ENCODE results near the gene ICA1.
"Not testable (repeated sequence)": the region's sequence is repeated elsewhere in the genome, so short reads cannot be mapped to it uniquely, and the experiment has no call there.

ICA1 gene

DNA sequence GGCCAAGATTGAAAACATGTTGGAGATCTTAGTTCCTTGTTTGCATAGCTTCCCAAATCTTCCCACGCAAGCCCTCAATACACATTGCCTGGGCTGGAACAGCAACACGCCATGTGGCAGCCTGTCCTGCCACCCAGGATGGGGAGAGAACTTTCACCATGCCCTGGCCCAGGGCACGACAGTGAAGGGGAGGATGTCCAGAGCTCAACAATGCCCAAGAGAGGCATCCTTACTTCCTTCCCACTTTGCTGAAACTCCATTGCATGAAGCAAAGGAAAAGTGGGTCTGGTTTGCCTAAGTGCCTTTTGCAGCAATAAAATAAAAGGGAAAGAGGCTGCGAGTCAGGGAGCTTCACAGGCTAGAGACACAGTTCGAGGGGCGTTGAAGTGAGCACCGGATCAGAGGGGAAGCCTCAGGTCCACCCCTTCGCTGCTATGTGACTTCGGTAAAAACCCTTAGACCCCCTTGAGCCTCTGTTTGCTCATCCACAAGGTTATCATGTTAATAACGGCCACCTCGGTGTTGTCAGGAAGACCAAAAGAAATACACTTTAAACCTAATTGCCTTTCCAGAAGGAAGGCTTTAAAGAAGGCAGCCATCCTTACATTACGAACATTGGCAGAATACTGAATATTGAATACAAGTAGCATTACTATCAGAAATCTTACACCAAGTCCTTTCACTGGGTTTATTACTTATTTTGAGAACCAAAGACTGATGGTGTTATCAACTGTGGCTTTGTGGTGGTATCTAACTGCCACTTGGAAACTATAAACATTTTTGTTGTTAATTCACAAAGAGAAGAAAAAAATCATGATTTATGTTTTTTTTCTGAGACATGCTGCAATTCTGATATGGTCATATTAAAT is 133.3 kb downstream of the ICA1 start:
- no peak for DNase-seq

GRCh38 chr7:8126601-8127167 is 135.3 kb downstream of the ICA1 start:
- DNase-seq: no peak

GRCh38 chr7:8125680-8126444 is 136.1 kb downstream of the ICA1 start:
- DNase-seq: no peak

DNA sequence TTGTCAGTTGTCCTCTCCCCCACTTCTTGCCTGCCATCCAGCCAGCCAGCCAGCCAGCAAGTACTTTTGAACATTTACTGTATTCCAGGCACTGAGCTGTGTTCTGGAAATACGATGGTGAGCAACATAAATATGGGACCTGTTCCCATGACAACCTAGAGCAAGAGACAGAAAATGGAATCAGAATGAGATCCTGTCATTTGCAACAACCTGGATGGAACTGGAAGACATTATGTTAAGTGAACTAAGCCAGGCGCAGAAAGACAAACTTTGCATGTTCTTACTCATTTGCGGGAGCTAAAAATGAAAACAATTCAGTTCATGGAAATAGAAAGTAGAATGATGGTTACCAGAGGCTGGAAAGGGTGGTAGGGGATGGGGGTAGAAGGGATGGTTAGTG is 140.7 kb downstream of the ICA1 start:
- no peak for DNase-seq

DNA sequence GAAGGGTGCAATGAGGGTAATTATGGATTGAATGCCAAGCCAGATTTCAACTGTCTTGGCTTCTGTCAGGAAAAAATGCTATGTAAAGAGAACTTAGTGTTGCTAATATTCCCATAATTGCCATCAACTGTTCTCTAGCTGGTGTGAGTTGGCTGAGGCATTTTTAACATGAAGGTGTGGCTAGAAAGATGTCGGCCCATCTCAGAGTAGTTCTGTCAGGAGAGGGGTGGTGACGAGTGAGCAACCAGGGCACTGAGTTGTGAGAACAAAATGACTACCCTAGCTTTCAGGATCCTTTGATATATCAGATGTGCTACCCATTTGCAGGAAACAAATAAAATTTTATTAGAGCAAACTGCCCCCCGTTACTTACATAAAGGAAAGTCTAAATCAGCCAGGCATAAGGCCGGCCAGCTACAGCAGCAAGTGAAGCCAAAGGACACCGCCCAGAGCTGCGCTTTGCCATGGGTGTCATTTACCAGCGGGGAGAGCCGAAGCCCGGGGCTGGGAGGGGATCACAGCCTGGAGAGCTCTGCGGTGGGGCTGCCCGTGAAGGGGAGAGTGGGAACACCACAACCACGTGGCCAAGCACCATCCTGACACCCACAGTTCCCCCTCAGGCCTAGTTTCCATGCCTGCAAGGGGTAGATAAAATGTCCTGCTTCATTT is 141.4 kb downstream of the ICA1 start:
- DNase-seq: no peak

GRCh38 chr7:8119262-8119661 is 142.7 kb downstream of the ICA1 start:
- no peak for DNase-seq

DNA sequence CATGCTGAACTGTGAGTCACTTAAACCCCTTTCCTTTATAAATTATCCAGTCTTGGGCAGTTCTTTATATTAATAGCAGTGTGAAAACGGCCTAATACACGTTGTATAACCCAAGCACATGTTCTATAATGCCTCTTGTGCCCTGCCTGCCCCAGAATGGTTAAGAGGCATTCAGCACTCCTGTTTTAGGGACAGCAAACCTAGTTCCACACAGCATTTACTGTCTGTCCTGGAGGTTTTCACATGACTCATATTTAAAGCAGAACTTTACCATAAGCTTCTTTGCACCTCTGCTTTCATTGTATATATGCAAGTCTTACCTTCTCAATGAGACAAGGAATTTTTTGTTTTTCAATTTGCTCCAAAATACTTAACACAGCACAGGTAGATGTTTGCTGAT is 144.8 kb downstream of the ICA1 start:
- DNase-seq: no peak

DNA sequence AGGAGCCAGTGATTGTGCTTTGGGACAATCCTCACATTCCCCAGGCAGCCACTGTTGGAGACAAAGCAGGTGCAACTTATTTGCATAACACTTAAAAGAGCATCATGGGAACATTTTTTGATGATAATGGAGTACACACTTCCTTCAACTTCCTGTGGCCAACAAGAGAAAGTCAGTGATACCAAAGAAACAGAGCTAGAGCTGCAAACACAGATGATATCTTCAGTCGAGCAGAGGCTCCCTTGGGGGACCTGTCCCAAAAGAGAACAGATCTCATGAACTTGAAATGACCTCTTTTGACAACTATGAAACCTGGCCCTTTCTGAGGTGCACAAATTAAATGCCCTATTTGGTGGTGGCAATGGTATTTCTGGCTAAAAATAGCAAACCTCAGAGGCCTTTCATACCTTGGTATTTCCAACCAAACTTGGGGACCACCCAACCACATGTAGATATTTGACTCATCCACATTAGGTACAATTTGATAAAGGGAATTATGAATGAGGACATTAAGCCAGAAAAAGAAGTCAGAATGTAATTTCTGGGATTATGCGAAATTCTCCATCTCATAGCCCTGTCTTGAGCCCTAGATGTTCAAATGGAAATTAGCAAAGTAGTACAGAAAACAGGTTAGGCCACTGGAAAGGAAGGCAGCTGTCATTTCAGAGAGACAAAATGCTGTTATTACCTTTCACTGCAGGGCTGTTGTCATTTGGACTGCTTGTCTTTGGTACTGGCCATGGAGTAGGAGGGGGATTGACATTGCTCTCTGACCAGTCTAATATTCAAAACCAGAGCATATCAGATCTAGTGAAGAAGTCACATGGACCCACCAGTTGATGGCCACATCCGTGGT is 146.2 kb downstream of the ICA1 start:
- no peak for DNase-seq

GRCh38 chr7:8114175-8114574 is 147.8 kb downstream of the ICA1 start:
- DNase-seq: no peak

GRCh38 chr7:8113184-8113583 is 148.8 kb downstream of the ICA1 start:
- no peak for DNase-seq

DNA sequence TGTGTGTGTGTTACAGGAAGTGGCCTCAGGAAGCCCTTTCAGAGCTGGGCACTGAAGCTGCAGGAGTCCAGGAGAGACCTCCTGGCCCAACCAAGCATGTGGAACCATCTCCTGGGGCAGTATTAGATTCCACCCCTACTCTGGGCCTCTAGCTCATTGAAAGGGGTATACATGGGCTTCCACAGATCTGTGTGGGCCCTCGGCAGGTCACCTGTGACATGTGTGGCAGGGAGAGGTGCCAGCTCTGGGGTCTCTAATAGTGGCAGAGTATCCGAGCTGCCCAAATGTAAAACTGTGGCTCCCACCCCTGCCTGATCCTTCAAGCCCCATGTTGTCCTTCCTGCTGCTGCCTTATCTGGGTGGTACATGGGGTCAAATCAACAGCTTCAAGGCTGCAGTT is 149.3 kb downstream of the ICA1 start:
- no peak for DNase-seq

DNA sequence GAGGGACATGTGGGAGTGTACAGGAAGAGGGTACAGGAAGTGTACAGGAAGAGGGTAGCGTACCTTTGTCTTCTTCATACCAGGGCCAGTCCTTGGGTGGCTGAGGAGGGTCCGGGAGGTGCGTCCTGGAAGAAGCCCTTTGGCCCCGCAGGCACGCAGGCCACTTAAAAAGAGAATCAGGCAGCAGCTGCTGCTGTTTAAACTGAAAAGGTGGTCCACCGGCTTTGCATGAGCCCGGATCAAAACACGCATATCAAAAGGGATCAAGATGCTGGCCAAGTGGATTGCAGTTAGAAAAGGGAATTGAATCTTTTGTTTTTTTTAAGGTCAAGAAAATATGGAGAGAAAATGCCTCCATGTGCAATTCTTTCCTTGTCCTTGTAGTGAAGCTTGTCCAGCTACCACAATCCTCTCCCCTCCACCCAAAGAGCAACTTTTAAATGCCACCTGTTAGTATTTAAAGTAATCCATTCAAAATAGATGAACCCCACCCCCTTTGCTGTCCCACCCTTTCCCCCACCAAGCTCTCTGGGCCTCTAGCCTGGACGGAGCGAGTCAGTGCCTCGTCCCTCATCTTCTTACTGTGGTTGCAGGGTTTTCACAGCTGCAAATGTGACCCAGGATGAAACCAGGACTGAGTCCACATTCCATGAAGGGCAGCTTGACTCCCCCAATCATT is 150.5 kb downstream of the ICA1 start:
- DNase-seq: no peak

GRCh38 chr7:8109196-8110022 is 152.6 kb downstream of the ICA1 start:
- DNase-seq: no peak

DNA sequence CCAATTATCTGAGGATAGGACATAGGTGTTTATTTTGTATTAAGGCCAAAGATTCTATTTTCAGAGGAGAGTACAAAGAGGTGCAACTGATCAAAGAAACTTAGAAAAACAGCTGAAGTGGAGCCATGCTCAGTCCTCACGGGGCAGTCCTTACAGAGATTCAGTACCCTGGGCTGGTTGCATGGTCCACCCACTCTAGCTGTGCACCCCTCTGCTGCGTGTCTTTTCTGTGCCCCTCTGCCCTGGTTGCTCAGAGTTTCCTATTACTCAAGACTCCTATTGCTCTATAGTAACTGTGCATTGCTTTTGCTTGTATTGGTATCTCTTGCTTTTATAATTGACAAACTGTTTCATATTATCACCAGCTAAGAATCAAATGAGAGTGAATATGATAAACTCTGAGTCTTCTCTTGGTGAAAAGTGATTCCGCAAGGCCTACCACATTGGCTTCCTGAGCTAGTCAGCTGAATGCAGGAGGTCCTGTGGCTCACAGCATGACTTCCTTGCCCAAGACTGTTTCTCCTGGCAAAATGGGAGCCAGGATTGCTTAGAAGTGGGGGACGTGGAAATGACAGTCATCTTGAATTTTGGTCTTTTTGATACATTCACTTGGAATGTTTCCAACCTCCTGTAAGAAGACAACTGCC is 156.4 kb downstream of the ICA1 start:
- DNase-seq: no peak

- no peak for DNase-seq
Measured at GRCh38 chr7:8103282-8103681, 158.7 kb downstream of the ICA1 start.

- not testable (repeated sequence) for DNase-seq
Measured at GRCh38 chr7:8101292-8101691, 160.7 kb downstream of the ICA1 start.

DNA sequence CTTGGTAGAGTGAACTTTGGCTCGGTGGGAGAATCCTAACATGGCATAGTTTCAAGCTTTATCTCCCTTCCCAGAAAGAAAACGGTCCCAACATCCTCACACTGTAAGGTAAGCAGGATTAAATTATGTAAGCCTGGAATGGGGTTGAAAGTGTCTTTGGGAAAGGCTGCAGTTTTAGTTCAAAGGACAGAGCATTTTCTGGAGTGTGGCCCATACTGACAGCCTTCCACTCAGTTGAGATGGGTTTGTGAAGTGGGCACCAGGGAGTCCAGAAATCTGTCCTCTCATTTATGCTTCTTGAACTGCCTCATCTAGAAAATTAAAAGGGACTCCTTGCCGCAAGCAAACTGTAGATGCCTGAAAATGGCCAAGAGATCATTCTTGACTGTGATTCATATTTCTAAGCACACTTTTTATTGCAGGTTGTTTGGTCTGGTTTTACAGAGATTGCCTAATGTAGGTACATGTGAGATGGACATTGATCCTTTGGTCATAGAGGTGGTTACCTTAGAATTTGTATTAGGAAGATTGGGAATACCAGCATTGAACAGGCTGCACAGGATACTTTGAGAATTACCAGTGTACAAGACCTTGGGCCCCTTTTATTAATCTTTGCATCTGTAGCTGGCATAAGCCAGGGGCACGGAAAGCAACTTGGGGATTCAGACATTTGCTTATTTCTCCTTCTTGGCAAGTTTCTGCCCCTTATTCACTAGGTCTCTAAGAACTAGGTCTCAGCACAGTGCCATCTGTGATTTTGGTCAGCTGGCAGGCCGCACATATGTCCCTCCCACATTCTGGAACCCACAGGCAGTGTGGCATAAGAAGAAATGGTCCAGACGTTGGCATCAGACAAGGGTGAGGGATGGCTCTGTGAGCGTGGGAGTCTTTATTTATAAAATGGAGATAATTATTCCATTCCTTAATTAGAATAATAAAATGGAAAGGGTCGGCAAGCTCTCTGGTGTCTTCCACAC is 167.5 kb downstream of the ICA1 start:
- DNase-seq: no peak

- DNase-seq: no peak
Measured at GRCh38 chr7:8092140-8092539, 169.8 kb downstream of the ICA1 start.
